ENCODE results near the gene MRTFB.

DNA sequence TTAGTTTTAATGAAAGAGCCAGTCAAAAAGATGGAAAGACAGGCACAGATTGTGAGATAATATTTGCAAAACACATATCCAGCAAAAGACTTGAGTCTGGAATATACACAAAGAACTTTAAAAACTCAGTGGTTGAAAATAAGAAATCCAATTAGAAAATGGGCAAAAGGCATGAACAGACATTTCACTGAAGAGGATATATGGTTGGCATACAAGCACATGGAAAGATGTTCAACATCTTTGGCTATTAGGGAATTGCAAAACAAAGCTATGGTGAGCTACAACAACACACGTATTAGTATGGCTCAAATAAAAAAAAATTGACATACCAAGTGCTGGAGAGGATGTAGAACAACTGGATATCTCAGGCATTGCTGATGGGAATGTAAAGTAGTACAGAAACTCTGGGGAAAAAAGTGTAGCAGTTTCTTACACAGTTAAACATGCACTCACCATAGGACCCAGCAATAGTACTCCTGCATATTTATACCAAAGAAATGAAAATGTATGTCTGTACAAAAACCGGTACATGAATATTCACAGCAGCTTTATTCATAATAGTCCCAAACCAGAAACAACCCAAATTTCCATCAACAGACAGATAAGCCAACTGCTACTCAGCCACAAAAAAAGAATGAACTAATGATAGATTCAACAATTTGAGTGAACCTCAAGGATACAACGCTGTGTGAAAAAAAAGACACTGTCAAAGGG lies 44.4 kb upstream of the MRTFB start:
- TF ChIP-seq, protein P1, sequence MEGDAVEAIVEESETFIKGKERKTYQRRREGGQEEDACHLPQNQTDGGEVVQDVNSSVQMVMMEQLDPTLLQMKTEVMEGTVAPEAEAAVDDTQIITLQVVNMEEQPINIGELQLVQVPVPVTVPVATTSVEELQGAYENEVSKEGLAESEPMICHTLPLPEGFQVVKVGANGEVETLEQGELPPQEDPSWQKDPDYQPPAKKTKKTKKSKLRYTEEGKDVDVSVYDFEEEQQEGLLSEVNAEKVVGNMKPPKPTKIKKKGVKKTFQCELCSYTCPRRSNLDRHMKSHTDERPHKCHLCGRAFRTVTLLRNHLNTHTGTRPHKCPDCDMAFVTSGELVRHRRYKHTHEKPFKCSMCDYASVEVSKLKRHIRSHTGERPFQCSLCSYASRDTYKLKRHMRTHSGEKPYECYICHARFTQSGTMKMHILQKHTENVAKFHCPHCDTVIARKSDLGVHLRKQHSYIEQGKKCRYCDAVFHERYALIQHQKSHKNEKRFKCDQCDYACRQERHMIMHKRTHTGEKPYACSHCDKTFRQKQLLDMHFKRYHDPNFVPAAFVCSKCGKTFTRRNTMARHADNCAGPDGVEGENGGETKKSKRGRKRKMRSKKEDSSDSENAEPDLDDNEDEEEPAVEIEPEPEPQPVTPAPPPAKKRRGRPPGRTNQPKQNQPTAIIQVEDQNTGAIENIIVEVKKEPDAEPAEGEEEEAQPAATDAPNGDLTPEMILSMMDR (conservative IDR thresholded peaks at IDR 0.05): no peak
- no peak for TF ChIP-seq EZH2 (IDR thresholded peaks at IDR 0.05; ENCODE audit: low read depth)

All from PC-9 (cell line).